ENCODE data around the gene CDCA4. TPM values are rescaled to one million over a fixed set of nuclear protein-coding genes. Genes with fewer than 3 reads are reported as not detected.

Gene CDCA4
- total and polyA plus RNA-seq, 10 of the 15 experiments (the other 5 are each of a cell fraction or from before 2014, with no cell fraction given), result 10.4 to 64.0 (median 52.1) TPM

GRCh38 chr14:105061428-105062047, 40.7 kb upstream of the CDCA4 start (continued):
- TF ChIP-seq CBFB (IDR thresholded peaks at IDR 0.05; ENCODE audit: low read depth), result peak; percentile 57; the same call in 1 of the 2 replicates
- TF ChIP-seq IRF3 (IDR thresholded peaks at IDR 0.05), result no peak
- TF ChIP-seq TCF3 (IDR thresholded peaks at IDR 0.05; ENCODE audit: borderline replicate concordance, insufficient read depth, low read depth, low read length), result peak; percentile 55; the same call in 1 of the 2 replicates
- peak; percentile 56 to 60; a peak in 3 of 4 replicates for TF ChIP-seq IKZF2 (IDR thresholded peaks at IDR 0.05)
- TF ChIP-seq ZNF384 (IDR thresholded peaks at IDR 0.05; ENCODE audit: borderline replicate concordance, low read depth, low read length), result no peak
- TF ChIP-seq MEF2B (IDR thresholded peaks at IDR 0.05; ENCODE audit: partially characterized antibody, poor library complexity, severe bottlenecking), result peak; percentile 41
- TF ChIP-seq HDAC2 (IDR thresholded peaks at IDR 0.05), result no peak
- no peak for TF ChIP-seq ESRRA (IDR thresholded peaks at IDR 0.05; ENCODE audit: low read length)
- peak; percentile 38; the same call in 1 of the 2 replicates for TF ChIP-seq POLR2A (IDR thresholded peaks at IDR 0.05; ENCODE audit: low read depth, low read length)
- peak; percentile 81 for TF ChIP-seq EED (IDR thresholded peaks at IDR 0.05; ENCODE audit: low read depth)
- TF ChIP-seq BHLHE40 (IDR thresholded peaks at IDR 0.05; ENCODE audit: borderline replicate concordance in 1 of 2, low read depth in 2 of 2, low read length in 1 of 2), result peak in 1 of 2 experiments; percentile 21; a peak in 2 of 4 replicates
- peak; percentile 48; the same call in 1 of the 2 replicates for TF ChIP-seq MTA2 (IDR thresholded peaks at IDR 0.05; ENCODE audit: low read depth)
- peak; percentile 52; the same call in 1 of the 2 replicates for TF ChIP-seq ZBED1 (IDR thresholded peaks at IDR 0.05; ENCODE audit: borderline replicate concordance)
- peak; percentile 69 for TF ChIP-seq BACH1 (IDR thresholded peaks at IDR 0.05; ENCODE audit: borderline replicate concordance)
- TF ChIP-seq SKIL (IDR thresholded peaks at IDR 0.05; ENCODE audit: low read depth, poor library complexity, severe bottlenecking), result peak; percentile 61
- no peak for TF ChIP-seq SUPT20H (IDR thresholded peaks at IDR 0.05; ENCODE audit: borderline replicate concordance, control insufficient read depth, low read depth, low read length)
- no peak for TF ChIP-seq CEBPZ (IDR thresholded peaks at IDR 0.05; ENCODE audit: low read depth, low read length)
- no peak for TF ChIP-seq KDM1A (IDR thresholded peaks at IDR 0.05; ENCODE audit: borderline replicate concordance)
- peak; percentile 8 for TF ChIP-seq POLR2AphosphoS5 (IDR thresholded peaks at IDR 0.05; ENCODE audit: low read length)
- TF ChIP-seq RAD21 (IDR thresholded peaks at IDR 0.05; ENCODE audit: insufficient read depth, low read depth, low read length), result no peak
- TF ChIP-seq SMAD1 (IDR thresholded peaks at IDR 0.05; ENCODE audit: low read depth, partially characterized antibody), result peak; percentile 87
- peak; percentile 61; the same call in 1 of the 2 replicates for TF ChIP-seq RELB (IDR thresholded peaks at IDR 0.05; ENCODE audit: low read depth)

Measured in GM12878 (cell line).